A549 (cell line): ENCODE results near the gene COL11A2.

ENCODE experiments used
- NR3C1 ChIP-seq: fragments of >200 bp; sonication (Bioruptor Twin); formaldehyde crosslinking; IDR thresholded peaks from 3 replicates; pipeline ENCODE4 v1.6.1; 2017
- RAD21 ChIP-seq, 2 experiments: fragments of >200 bp in 1 of 2; sonication (Bioruptor Twin) in 1 of 2; formaldehyde crosslinking in 1 of 2; IDR thresholded peaks in 1 of 2; conservative IDR thresholded peaks in 1 of 2; 2 replicates in 1 of 2; 3 replicates in 1 of 2; pipeline ENCODE4 v1.6.1; 2012 to 2018; ENCODE audit warnings: inconsistent platforms in 1 of 2
- TP53 ChIP-seq: fragments of 250-450 bp; sonication (Bioruptor Pico); IDR thresholded peaks from 2 replicates; pipeline ENCODE4 v1.5.0; 2021; ENCODE audit warnings: mild to moderate bottlenecking, moderate library complexity
- ZFP36 ChIP-seq: fragments of 450-650 bp; IDR thresholded peaks from 2 replicates; pipeline ENCODE4 v1.6.1; 2014; ENCODE audit warnings: borderline replicate concordance; ENCODE audit not compliant: partially characterized antibody
- TF ChIP-seq, protein P1 (sequence below): fragments of >200 bp; sonication (Bioruptor Twin); formaldehyde crosslinking; IDR thresholded peaks from 3 replicates; pipeline ENCODE4 v1.5.1; 2016

DNA sequence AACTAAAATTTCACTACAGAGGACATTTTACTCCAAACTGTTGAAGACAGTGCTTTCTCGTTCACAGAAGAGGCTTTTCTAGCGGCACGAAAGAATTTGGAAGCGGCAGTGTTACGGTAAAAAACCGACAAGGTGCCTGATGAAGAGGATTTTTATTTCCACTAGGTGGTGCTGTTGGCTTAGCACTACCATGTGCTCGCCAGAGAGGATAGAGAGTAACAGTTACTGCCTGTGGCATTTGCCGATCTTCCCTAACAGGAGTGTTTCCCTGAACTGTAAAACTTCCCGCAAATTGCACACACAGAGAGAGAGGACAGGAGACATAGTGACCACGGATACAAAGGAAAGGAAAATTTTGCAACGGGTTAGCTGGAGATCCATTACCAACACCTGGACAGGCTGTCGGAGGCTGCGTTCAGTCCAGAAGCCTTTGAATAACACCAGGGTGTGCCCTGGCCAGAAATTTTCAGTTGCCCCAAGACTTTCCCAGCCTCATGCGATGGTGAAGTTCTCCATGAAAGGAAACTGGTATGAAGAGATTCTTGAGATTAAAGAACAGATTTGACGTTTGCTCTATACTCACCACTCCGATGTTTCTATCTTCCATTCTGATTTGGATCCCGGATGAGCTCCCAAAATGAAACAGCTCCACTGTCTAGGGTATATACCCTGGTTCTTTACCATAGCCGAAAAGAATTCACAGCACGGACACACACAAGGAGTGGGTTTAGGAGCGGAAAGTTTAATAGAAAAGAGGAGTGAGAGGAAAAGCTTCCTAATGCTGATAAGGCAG, 68.3 kb downstream of the COL11A2 start:
- TF ChIP-seq TP53 (no peak), RAD21 (conservative IDR thresholded peaks at IDR 0.05 in 1 of 2, IDR thresholded peaks at IDR 0.05 in 1 of 2) (peak; percentile 36 to 76; a peak in 4 of 5 replicates), NR3C1 (no peak), ZFP36 (no peak)
- TF ChIP-seq, protein P1, sequence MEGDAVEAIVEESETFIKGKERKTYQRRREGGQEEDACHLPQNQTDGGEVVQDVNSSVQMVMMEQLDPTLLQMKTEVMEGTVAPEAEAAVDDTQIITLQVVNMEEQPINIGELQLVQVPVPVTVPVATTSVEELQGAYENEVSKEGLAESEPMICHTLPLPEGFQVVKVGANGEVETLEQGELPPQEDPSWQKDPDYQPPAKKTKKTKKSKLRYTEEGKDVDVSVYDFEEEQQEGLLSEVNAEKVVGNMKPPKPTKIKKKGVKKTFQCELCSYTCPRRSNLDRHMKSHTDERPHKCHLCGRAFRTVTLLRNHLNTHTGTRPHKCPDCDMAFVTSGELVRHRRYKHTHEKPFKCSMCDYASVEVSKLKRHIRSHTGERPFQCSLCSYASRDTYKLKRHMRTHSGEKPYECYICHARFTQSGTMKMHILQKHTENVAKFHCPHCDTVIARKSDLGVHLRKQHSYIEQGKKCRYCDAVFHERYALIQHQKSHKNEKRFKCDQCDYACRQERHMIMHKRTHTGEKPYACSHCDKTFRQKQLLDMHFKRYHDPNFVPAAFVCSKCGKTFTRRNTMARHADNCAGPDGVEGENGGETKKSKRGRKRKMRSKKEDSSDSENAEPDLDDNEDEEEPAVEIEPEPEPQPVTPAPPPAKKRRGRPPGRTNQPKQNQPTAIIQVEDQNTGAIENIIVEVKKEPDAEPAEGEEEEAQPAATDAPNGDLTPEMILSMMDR, result peak; percentile 42
